Kidney (tissue), 14 donors: Measurements from ENCODE around the gene FAIM. TPM values are rescaled to one million over a fixed set of nuclear protein-coding genes. Genes with fewer than 3 reads are reported as not detected.
A peak's percentile ranks its signal among the peaks of the same experiment; 100 is the strongest.
"Not testable (repeated sequence)": the region's sequence is repeated elsewhere in the genome, so short reads cannot be mapped to it uniquely, and the experiment has no call there.

Experiments
- DNase-seq, 5 donors: peaks; one replicate each; pipeline ENCODE4 v3.0.0-alpha.2; 2013 to 2020
- FAIRE-seq: peaks from 2 replicates; lab custom pipeline; 2012; peaks lifted over from hg19 to GRCh38; lab: Jason Lieb, UNC
- H3K27ac ChIP-seq, 2 donors: one replicate each; pipeline ENCODE4 v1.7.0; 2013; ENCODE audit warnings: low read depth in 2 of 2, low read length in 2 of 2, inconsistent platforms in 1 of 2
- H3K27me3 ChIP-seq: one replicate; pipeline ENCODE4 v1.7.1; 2013; ENCODE audit warnings: low read length, inconsistent platforms; ENCODE audit not compliant: control insufficient read depth, insufficient read depth
- H3K36me3 ChIP-seq, 3 donors: one replicate each; pipeline versions ENCODE4 v1.7.0 to v1.7.1; 2013; ENCODE audit warnings: low read length in 3 of 3, control low read depth in 1 of 3, inconsistent platforms in 1 of 3; ENCODE audit not compliant: insufficient read depth in 3 of 3, control insufficient read depth in 2 of 3
- H3K4me1 ChIP-seq, 3 donors: one replicate each; pipeline versions ENCODE4 v1.7.0 to v1.7.1; 2013; ENCODE audit warnings: low read length in 3 of 3, inconsistent platforms in 1 of 3, low read depth in 1 of 3; ENCODE audit not compliant: control insufficient read depth in 2 of 3, insufficient read depth in 2 of 3
- H3K4me3 ChIP-seq, 3 donors: one replicate each; pipeline versions ENCODE4 v1.7.0 to v1.8.1; 2013; ENCODE audit warnings: low read length in 3 of 3, control low read depth in 1 of 3, inconsistent platforms in 1 of 3
- H3K9ac ChIP-seq, 3 donors: one replicate each; pipeline versions ENCODE4 v1.7.0 to v1.7.1; 2013; ENCODE audit warnings: low read length in 3 of 3, control low read depth in 1 of 3, inconsistent platforms in 1 of 3
- H3K9me3 ChIP-seq, 3 donors: one replicate each; pipeline versions ENCODE4 v1.7.0 to v1.7.1; 2013; ENCODE audit warnings: low read length in 3 of 3, control low read depth in 1 of 3, inconsistent platforms in 1 of 3; ENCODE audit not compliant: control insufficient read depth in 2 of 3, insufficient read depth in 1 of 3
- intact Hi-C: fragments of 100-400 bp; cut with DNase I; formaldehyde crosslinking; loops from one replicate; pipeline ENCODE4 v1.11.1; 2022
- polyA plus RNA-seq: library from polyadenylated mRNA; stranded (reverse); fragments of 350-450 nt; fragmentation: Illumina TruSeq; extraction: RNeasy Lipid Tissue Mini Kit (QIAGEN cat#74804); gene quantifications from one replicate; pipeline ENCODE4 v1.2.3, GENCODE V29; 2014; ENCODE audit warnings: low read depth, low replicate concordance; ENCODE audit not compliant: insufficient read depth
- total RNA-seq: library from RNA; stranded (reverse); fragmentation: NEBNext Ultra II Directional; extraction: Animal tissue kit (Norgen Biotek cat#: 25700); gene quantifications from one replicate; pipeline ENCODE4 v1.2.1, GENCODE V29; 2021
- TF ChIP-seq, protein P1 (sequence below): IDR thresholded peaks from 3 replicates; pipeline ENCODE4 v1.5.1; 2012; ENCODE audit warnings: mild to moderate bottlenecking, moderate library complexity, borderline replicate concordance; ENCODE audit not compliant: insufficient read depth; ENCODE audit errors: extremely low read depth
- donor health status: control.
- donor health status: control.
- donor health status: control.
- donor health status: control.
- donor health status: control.
- donor health status: DM: yes; HTN: yes; CAD: no.
- donor health status: Normal renal cell carcinoma (clear cell type).

FAIM gene
- total and polyA plus RNA-seq, 2 donors from 2014 or later: 18.3 to 23.0 TPM

DNA sequence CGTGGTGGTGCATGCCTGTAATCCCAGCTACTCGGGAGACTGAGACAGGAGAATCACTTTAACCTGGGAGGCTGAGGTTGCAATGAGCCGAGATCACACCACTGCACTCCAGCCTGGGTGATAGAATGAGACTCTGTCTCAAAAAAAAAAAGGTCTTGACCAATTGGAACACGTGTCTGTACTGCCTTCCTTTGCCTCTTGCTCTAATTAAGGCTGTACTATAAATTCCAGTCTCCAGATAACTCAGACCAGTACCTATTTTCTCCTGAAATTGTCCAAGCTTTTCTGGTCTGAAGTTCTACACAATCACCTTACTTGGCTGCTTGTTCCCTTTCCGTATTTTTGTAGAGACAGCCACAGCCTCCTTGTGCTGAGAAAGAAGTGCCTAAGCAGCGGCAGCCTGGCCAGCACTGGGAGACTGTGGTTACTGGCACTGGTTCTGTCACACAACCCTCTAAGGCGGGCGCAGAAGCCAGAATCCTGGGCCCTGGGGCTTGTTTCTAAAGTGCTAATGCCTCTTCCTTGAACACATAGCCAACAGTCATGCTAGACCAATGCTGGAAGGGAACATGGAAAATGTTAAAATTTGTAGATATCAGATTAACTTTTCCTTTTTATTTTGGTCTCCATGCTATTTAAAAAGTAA is 8.3 kb upstream of the FAIM start:
- Histone ChIP-seq H3K9me3 (peaks cover 0 to 6% (median 0%) of the 10 kb centered on the region in 3 donors), H3K27ac (no peak overlapping the region), H3K4me3 (no peak overlapping the region), H3K27me3 (no peaks in the 10 kb centered on the region), H3K9ac (no peak overlapping the region), H3K4me1 (peaks cover 0 to 4% (median 3%) of the 10 kb centered on the region in 3 donors), H3K36me3 (no peaks in the 10 kb centered on the region)
- TF ChIP-seq, protein P1, sequence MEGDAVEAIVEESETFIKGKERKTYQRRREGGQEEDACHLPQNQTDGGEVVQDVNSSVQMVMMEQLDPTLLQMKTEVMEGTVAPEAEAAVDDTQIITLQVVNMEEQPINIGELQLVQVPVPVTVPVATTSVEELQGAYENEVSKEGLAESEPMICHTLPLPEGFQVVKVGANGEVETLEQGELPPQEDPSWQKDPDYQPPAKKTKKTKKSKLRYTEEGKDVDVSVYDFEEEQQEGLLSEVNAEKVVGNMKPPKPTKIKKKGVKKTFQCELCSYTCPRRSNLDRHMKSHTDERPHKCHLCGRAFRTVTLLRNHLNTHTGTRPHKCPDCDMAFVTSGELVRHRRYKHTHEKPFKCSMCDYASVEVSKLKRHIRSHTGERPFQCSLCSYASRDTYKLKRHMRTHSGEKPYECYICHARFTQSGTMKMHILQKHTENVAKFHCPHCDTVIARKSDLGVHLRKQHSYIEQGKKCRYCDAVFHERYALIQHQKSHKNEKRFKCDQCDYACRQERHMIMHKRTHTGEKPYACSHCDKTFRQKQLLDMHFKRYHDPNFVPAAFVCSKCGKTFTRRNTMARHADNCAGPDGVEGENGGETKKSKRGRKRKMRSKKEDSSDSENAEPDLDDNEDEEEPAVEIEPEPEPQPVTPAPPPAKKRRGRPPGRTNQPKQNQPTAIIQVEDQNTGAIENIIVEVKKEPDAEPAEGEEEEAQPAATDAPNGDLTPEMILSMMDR: no peak
- intact Hi-C loops: no loop called here
- FAIRE-seq (no peak), DNase-seq (no peak)

DNA sequence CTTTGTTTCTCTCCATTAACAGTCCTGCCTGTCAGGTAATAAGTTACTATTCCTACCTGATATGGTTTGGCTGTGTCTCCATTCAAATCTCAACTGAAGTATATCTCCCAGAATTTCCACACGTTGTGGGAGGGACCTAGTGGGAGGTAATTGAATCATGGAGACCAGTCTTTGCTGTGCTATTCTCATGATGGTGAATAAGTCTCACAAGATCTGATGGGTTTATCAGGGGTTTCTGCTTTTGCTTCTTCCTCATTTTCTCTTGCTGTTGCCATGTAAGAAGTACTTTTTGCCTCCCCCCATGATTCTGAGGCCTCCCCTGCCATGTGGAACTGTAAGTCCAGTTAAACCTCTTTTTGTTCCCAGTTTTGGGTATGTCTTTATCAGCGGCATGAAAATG is 6.9 kb upstream of the FAIM start:
- H3K9me3 ChIP-seq, H3K27ac ChIP-seq, H3K9ac ChIP-seq, DNase-seq, intact Hi-C loops, FAIRE-seq, H3K36me3 ChIP-seq, H3K4me3 ChIP-seq, H3K27me3 ChIP-seq, H3K4me1 ChIP-seq: not testable (repeated sequence)

- H3K4me3 ChIP-seq, H3K36me3 ChIP-seq, H3K9me3 ChIP-seq, intact Hi-C loops, H3K4me1 ChIP-seq, H3K9ac ChIP-seq, DNase-seq, FAIRE-seq, H3K27ac ChIP-seq, H3K27me3 ChIP-seq: not testable (repeated sequence)
Observed at GRCh38 chr3:138604106-138604595, 4.4 kb upstream of the FAIM start.

DNA sequence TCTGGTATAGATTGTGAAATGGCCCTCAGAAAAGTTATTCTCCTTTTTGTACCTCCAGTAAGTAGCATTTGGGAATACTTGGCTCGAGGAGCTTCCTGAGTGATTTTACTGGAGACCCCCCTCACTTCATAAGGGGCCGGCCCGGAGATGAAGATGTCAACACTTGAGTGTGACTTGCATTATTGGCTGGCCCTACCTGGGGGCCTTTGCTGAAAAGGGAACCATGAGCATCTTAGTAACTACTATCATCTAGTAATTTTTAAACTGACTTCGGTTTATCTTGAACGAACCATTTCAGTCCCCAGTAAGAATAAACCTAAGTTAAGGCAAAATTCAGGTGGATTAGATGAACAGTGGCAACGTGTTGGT is 1.3 kb downstream of the FAIM start:
- TF ChIP-seq, protein P1: no peak
- peaks cover 0 to 7% (median 0%) of the 10 kb centered on the region in 3 donors for H3K4me1 ChIP-seq
- H3K9ac ChIP-seq: peak overlapping the region in 1 of 3 donors; percentile 74
- intact Hi-C loops: no loop called here
- H3K4me3 ChIP-seq: peak overlapping the region; percentile 82 to 88 (median 87)
- no peaks in the 10 kb centered on the region for H3K36me3 ChIP-seq
- DNase-seq (no peak), FAIRE-seq (no peak)
- no peak overlapping the region for H3K27ac ChIP-seq
- no peaks in the 10 kb centered on the region for H3K27me3 ChIP-seq
- H3K9me3 ChIP-seq: no peaks in the 10 kb centered on the region
